ENCODE measurements around the gene ELAVL4.

DNA sequence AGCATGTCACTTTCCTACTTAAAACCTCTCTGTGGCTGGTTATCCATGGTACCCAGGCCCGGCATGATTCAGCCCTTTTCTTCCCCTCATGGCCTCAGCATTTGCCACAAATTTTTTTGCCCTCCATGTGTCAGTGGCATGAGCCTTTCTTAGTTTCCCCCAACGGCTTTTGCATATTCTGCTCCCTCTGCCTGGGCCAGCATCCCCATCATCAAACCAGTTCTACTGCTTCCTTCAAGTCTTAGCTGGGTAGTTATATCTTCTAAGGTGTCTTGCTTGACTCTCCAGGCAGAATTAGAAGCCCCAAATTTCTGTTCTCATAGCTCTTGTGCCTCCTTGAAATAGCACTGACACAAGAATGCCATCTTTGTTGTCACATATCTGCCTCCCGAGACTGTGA, 127.9 kb downstream of the ELAVL4 start:
- no peak for TF ChIP-seq POLR2A (IDR thresholded peaks at IDR 0.05)
- TF ChIP-seq, protein P1, sequence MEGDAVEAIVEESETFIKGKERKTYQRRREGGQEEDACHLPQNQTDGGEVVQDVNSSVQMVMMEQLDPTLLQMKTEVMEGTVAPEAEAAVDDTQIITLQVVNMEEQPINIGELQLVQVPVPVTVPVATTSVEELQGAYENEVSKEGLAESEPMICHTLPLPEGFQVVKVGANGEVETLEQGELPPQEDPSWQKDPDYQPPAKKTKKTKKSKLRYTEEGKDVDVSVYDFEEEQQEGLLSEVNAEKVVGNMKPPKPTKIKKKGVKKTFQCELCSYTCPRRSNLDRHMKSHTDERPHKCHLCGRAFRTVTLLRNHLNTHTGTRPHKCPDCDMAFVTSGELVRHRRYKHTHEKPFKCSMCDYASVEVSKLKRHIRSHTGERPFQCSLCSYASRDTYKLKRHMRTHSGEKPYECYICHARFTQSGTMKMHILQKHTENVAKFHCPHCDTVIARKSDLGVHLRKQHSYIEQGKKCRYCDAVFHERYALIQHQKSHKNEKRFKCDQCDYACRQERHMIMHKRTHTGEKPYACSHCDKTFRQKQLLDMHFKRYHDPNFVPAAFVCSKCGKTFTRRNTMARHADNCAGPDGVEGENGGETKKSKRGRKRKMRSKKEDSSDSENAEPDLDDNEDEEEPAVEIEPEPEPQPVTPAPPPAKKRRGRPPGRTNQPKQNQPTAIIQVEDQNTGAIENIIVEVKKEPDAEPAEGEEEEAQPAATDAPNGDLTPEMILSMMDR (IDR thresholded peaks at IDR 0.05), result no peak

All from lower leg skin (tissue), 3 donors.